Gastroesophageal sphincter (tissue), 4 donors: Measurements from ENCODE around the gene DSCAML1. TPM values are rescaled to one million over a fixed set of nuclear protein-coding genes. Genes with fewer than 3 reads are reported as not detected.

Experiments
- ATAC-seq: fragments of 150-250 bp; one replicate; pipeline ENCODE4 v1.9.1; 2016; ENCODE audit warnings: mild to moderate bottlenecking, moderate library complexity
- H3K27ac ChIP-seq, 4 donors: fragments of 200-600 bp; sonication (generic) in 3 of 4; 1 replicate in 3 of 4; 2 replicates in 1 of 4; pipeline ENCODE4 v1.5.1; 2016 to 2019
- H3K27me3 ChIP-seq: fragments of 200-600 bp; sonication (generic); one replicate; pipeline ENCODE4 v1.5.1; 2019
- H3K36me3 ChIP-seq, 2 donors: fragments of 200-600 bp; sonication (generic); one replicate each; pipeline ENCODE4 v1.5.1; 2019; ENCODE audit warnings: control low read depth in 1 of 2
- H3K4me1 ChIP-seq, 3 donors: fragments of 200-600 bp; sonication (generic); 1 replicate in 2 of 3; 2 replicates in 1 of 3; pipeline ENCODE4 v1.5.1; 2016 to 2019; ENCODE audit warnings: control low read depth in 2 of 3
- H3K4me3 ChIP-seq, 2 donors: fragments of 200-600 bp; sonication (generic); one replicate each; pipeline ENCODE4 v1.5.1; 2019; ENCODE audit warnings: mild to moderate bottlenecking in 1 of 2, moderate library complexity in 1 of 2
- H3K9me3 ChIP-seq, 3 donors: fragments of 200-600 bp; sonication (generic); one replicate each; pipeline ENCODE4 v1.5.1; 2017 to 2019; ENCODE audit warnings: control low read depth in 2 of 3
- CTCF ChIP-seq, 4 experiments: fragments of 200-600 bp in 2 of 4; fragments of 450-650 bp in 2 of 4; sonication (generic) in 1 of 4; IDR thresholded peaks; one replicate each; pipeline ENCODE4 v1.5.1; 2017 to 2019; ENCODE audit warnings: antibody characterized with exemption in 4 of 4, mild to moderate bottlenecking in 2 of 4, moderate library complexity in 2 of 4
- EP300 ChIP-seq: sonication (generic); formaldehyde crosslinking; IDR thresholded peaks from one replicate; pipeline ENCODE4 v1.6.1; 2017; ENCODE audit warnings: antibody characterized with exemption, mild to moderate bottlenecking
- POLR2A ChIP-seq, 2 donors: fragments of 450-650 bp; IDR thresholded peaks; one replicate each; pipeline ENCODE4 v1.6.1; 2017; ENCODE audit warnings: antibody characterized with exemption in 2 of 2, mild to moderate bottlenecking in 2 of 2, moderate library complexity in 1 of 2
- POLR2AphosphoS5 ChIP-seq: sonication (generic); formaldehyde crosslinking; IDR thresholded peaks from one replicate; pipeline ENCODE4 v1.6.1; 2017; ENCODE audit warnings: antibody characterized with exemption
- WGBS, 2 donors: methylation state at CpG; one replicate each; pipeline ENCODE4 v1.1.5; 2018; ENCODE audit warnings: low coverage in 1 of 2; 5-methylcytosine and 5-hydroxymethylcytosine counted together
- total RNA-seq, 4 donors: library from RNA; depleted of rRNA; stranded (reverse); fragments of >200 nt; gene quantifications; one replicate each; pipeline ENCODE4 v1.1.0, GENCODE V29; 2016

Gene DSCAML1
- total RNA-seq, 4 donors from 2014 or later = 0.35 to 2.5 (median 0.73) TPM

- no peak for ATAC-seq
- no peak overlapping the region for H3K4me3 ChIP-seq
- no peaks in the 10 kb centered on the region for H3K9me3 ChIP-seq
- WGBS, 2 donors = 92% methylated on average over 2 of the region's 5 CpGs; no CpG with 5 or more reads in 1 of the 2 donors
- peaks cover 43% of the 10 kb centered on the region for H3K27me3 ChIP-seq
- H3K27ac ChIP-seq = no peak overlapping the region
- H3K36me3 ChIP-seq = no peaks in the 10 kb centered on the region
- TF ChIP-seq POLR2A (IDR thresholded peaks at IDR 0.05) (no peak), EP300 (no peak), POLR2AphosphoS5 (no peak), CTCF (IDR thresholded peaks at IDR 0.05) (no peak)
- no peaks in the 10 kb centered on the region for H3K4me1 ChIP-seq
Measured at GRCh38 chr11:117559698-117560097, 237.3 kb downstream of the DSCAML1 start.

- no peaks in the 10 kb centered on the region for H3K4me1 ChIP-seq
- TF ChIP-seq POLR2AphosphoS5 (no peak), POLR2A (IDR thresholded peaks at IDR 0.05) (no peak), EP300 (no peak), CTCF (IDR thresholded peaks at IDR 0.05) (no peak)
- no peak overlapping the region for H3K27ac ChIP-seq
- peaks cover 46% of the 10 kb centered on the region for H3K27me3 ChIP-seq
- no peak overlapping the region for H3K4me3 ChIP-seq
- no peaks in the 10 kb centered on the region for H3K36me3 ChIP-seq
- no peak for ATAC-seq
- WGBS, 2 donors = 32 to 56% methylated on average over 3 to 5 of the region's 7 CpGs
- no peaks in the 10 kb centered on the region for H3K9me3 ChIP-seq
Measured at GRCh38 chr11:117557361-117557760, 239.7 kb downstream of the DSCAML1 start.

- TF ChIP-seq POLR2AphosphoS5 (no peak), EP300 (no peak), POLR2A (IDR thresholded peaks at IDR 0.05) (no peak), CTCF (IDR thresholded peaks at IDR 0.05) (no peak)
- Histone ChIP-seq H3K27ac (no peak overlapping the region), H3K4me1 (no peaks in the 10 kb centered on the region), H3K27me3 (peaks cover 32% of the 10 kb centered on the region), H3K4me3 (no peak overlapping the region), H3K9me3 (no peaks in the 10 kb centered on the region), H3K36me3 (no peaks in the 10 kb centered on the region)
- ATAC-seq = no peak
- 87 to 90% methylated on average over 4 to 5 of the region's 7 CpGs for WGBS, 2 donors
Measured at GRCh38 chr11:117554601-117555333, 242.2 kb downstream of the DSCAML1 start.

GRCh38 chr11:117552626-117553025 lies 244.4 kb downstream of the DSCAML1 start:
- TF ChIP-seq POLR2AphosphoS5 (no peak), POLR2A (IDR thresholded peaks at IDR 0.05) (no peak), CTCF (IDR thresholded peaks at IDR 0.05) (no peak), EP300 (no peak)
- ATAC-seq = no peak
- Histone ChIP-seq H3K27ac (no peak overlapping the region), H3K36me3 (no peaks in the 10 kb centered on the region), H3K9me3 (no peaks in the 10 kb centered on the region), H3K4me1 (no peaks in the 10 kb centered on the region), H3K4me3 (no peak overlapping the region), H3K27me3 (peaks cover 30% of the 10 kb centered on the region)
- 76 to 84% methylated on average over 4 of the region's 9 CpGs for WGBS, 2 donors

GRCh38 chr11:117551761-117552343 lies 245.2 kb downstream of the DSCAML1 start:
- 59 to 64% methylated on average over 5 to 11 of the region's 12 CpGs for WGBS, 2 donors
- H3K4me3 ChIP-seq = no peak overlapping the region
- ATAC-seq = no peak
- H3K9me3 ChIP-seq = no peaks in the 10 kb centered on the region
- no peaks in the 10 kb centered on the region for H3K4me1 ChIP-seq
- no peak overlapping the region for H3K27ac ChIP-seq
- no peaks in the 10 kb centered on the region for H3K36me3 ChIP-seq
- H3K27me3 ChIP-seq = peaks cover 36% of the 10 kb centered on the region
- no peak for TF ChIP-seq POLR2AphosphoS5
- no peak for TF ChIP-seq CTCF (IDR thresholded peaks at IDR 0.05)
- no peak for TF ChIP-seq EP300
- TF ChIP-seq POLR2A (IDR thresholded peaks at IDR 0.05) = no peak
